Measurements from ENCODE around the gene SET. TPM values are rescaled to one million over a fixed set of nuclear protein-coding genes. Genes with fewer than 3 reads are reported as not detected.

Gene SET
- total and polyA plus RNA-seq, 2 donors (not counting 3 experiments of a cell fraction or from before 2014, with no cell fraction given): 61.1 to 483 TPM

- Histone ChIP-seq H3K4me2 (ENCODE audit: insufficient read depth, low read length) (no peak overlapping the region), H2AFZ (ENCODE audit: low read depth, low read length) (no peak overlapping the region), H3K27ac (ENCODE audit: insufficient read depth, low read depth, low read length) (no peak overlapping the region), H3K4me1 (ENCODE audit: control insufficient read depth, extremely low read depth, insufficient read depth, low read length) (peaks cover 5% of the 10 kb centered on the region), H3K4me3 (replicated peaks in 1 of 3; ENCODE audit: insufficient read depth in 1 of 3, low read depth in 1 of 3, low read length in 3 of 3) (no peak overlapping the region), H3K9me3 (replicated peaks; ENCODE audit: control insufficient read depth, insufficient read depth, low read length) (no peaks in the 10 kb centered on the region), H3K27me3 (ENCODE audit: control insufficient read depth in 2 of 2, insufficient read depth in 2 of 2, low read length in 2 of 2) (no peaks in the 10 kb centered on the region), H3K9me1 (replicated peaks; ENCODE audit: control insufficient read depth, extremely low read depth, insufficient read depth, low read length) (no peaks in the 10 kb centered on the region), H4K20me1 (replicated peaks; ENCODE audit: control insufficient read depth, extremely low read depth, insufficient read depth, low read length) (no peaks in the 10 kb centered on the region), H3K36me3 (ENCODE audit: control insufficient read depth in 2 of 2, extremely low read depth in 1 of 2, insufficient read depth in 2 of 2, low read length in 2 of 2) (no peaks in the 10 kb centered on the region), H3K9ac (replicated peaks; ENCODE audit: extremely low read depth, insufficient read depth, low read length) (no peak overlapping the region), H3K79me2 (ENCODE audit: control insufficient read depth, insufficient read depth, low read length) (no peaks in the 10 kb centered on the region)
- dilution Hi-C loops (cut with MboI; ENCODE audit: extremely low pct_ligation_motif_present, low sequenced_read_pairs): no loop called here
- intact Hi-C loops (cut with micrococcal nuclease): no loop called here
- FAIRE-seq: no peak
- DNase-seq (ENCODE audit: low read depth, low spot score): no peak
- TF ChIP-seq CTCF (IDR thresholded peaks at IDR 0.05; ENCODE audit: extremely low read depth in 1 of 2, insufficient read depth in 1 of 2, low read depth in 1 of 2, low read length in 2 of 2) (no peak), FOS (IDR thresholded peaks at IDR 0.05; ENCODE audit: borderline replicate concordance, insufficient read depth, low read length) (no peak), GATA2 (IDR thresholded peaks at IDR 0.05; ENCODE audit: insufficient read depth, insufficient read length, low read depth, low read length) (no peak), POLR2AphosphoS5 (IDR thresholded peaks at IDR 0.05; ENCODE audit: insufficient read depth, low read depth, low read length) (no peak), MYC (IDR thresholded peaks at IDR 0.05; ENCODE audit: low read depth, low read length) (no peak), POLR2A (IDR thresholded peaks at IDR 0.05; ENCODE audit: low read depth, low read length) (no peak), EZH2 (IDR thresholded peaks at IDR 0.05; ENCODE audit: borderline replicate concordance, low read depth, low read length, severe bottlenecking) (no peak), MAX (IDR thresholded peaks at IDR 0.05; ENCODE audit: insufficient read depth, insufficient read length) (no peak), JUN (IDR thresholded peaks at IDR 0.05; ENCODE audit: borderline replicate concordance, insufficient read depth, insufficient read length, low read depth) (no peak)
- ChIA-PET CTCF (interaction anchor here (0.9 kb wide), 1 partner anchor 26 kb away, joined by 3 read pairs; the partner anchor contains the start of gene PKN3), POLR2A (interaction anchor here (0.6 kb wide), 1 partner anchor 44 kb away, joined by 5 read pairs; no protein-coding TSS in a partner anchor)
- no TSS peak for BruUV-seq (replicated peaks)
Observed at GRCh38 chr9:128728298-128728697, 39.3 kb downstream of the SET start.
